ENCODE measurements around the gene DCLRE1B.

The DCLRE1B gene

GRCh38 chr1:113950908-113951307, 45.8 kb downstream of the DCLRE1B start:
- no peak for DNase-seq

GRCh38 chr1:113951719-113952118, 46.6 kb downstream of the DCLRE1B start:
- no peak for DNase-seq

GRCh38 chr1:113957984-113958383, 52.9 kb downstream of the DCLRE1B start:
- no peak for DNase-seq

GRCh38 chr1:113958691-113959090, 53.6 kb downstream of the DCLRE1B start:
- no peak for DNase-seq

- no peak for DNase-seq
Observed at GRCh38 chr1:113963281-113963906, 58.3 kb downstream of the DCLRE1B start.

Data from EL (cell line).